Mesenchymal stem cell (in vitro differentiated cells and primary cell): ENCODE measurements around the gene TP53AIP1.
A peak's percentile ranks its signal among the peaks of the same experiment; 100 is the strongest.

ENCODE experiments used
- DNase-seq: peaks from one replicate; pipeline ENCODE4 v3.0.0-alpha.2; 2013
- H2AFZ ChIP-seq: one replicate; pipeline ENCODE4 v1.6.1; 2013; ENCODE audit warnings: low read depth, mild to moderate bottlenecking, control low read depth, inconsistent platforms, low read length, moderate library complexity
- H2AK5ac ChIP-seq: 2 replicates; pipeline ENCODE4 v1.6.1; 2013; ENCODE audit warnings: low read length, moderate library complexity, mild to moderate bottlenecking, inconsistent platforms; ENCODE audit not compliant: severe bottlenecking
- H2BK120ac ChIP-seq: one replicate; pipeline ENCODE4 v1.6.1; 2013; ENCODE audit warnings: low read depth, mild to moderate bottlenecking, inconsistent platforms, low read length, moderate library complexity
- H2BK12ac ChIP-seq, 2 experiments: one replicate each; pipeline ENCODE4 v1.6.1; 2013; ENCODE audit warnings: inconsistent platforms in 2 of 2, low read length in 2 of 2, mild to moderate bottlenecking in 2 of 2, moderate library complexity in 2 of 2, control low read depth in 1 of 2
- H2BK15ac ChIP-seq: one replicate; pipeline ENCODE4 v1.6.1; 2013; ENCODE audit warnings: mild to moderate bottlenecking, low read depth, inconsistent platforms; ENCODE audit not compliant: poor library complexity, severe bottlenecking
- H2BK5ac ChIP-seq: 2 replicates; pipeline ENCODE4 v1.6.1; 2013; ENCODE audit warnings: low read depth, mild to moderate bottlenecking, low read length, control low read depth, inconsistent platforms; ENCODE audit not compliant: poor library complexity, severe bottlenecking
- H3K14ac ChIP-seq, 2 experiments: one replicate each; pipeline ENCODE4 v1.6.1; 2013; ENCODE audit warnings: inconsistent platforms in 2 of 2, low read length in 2 of 2, control low read depth in 1 of 2, mild to moderate bottlenecking in 1 of 2, moderate library complexity in 1 of 2
- H3K18ac ChIP-seq, 2 experiments: one replicate each; pipeline ENCODE4 v1.6.1; 2013; ENCODE audit warnings: inconsistent platforms in 2 of 2, low read length in 2 of 2, control low read depth in 1 of 2, low read depth in 1 of 2, mild to moderate bottlenecking in 1 of 2
- H3K23ac ChIP-seq, 2 experiments: one replicate each; pipeline ENCODE4 v1.6.1; 2013; ENCODE audit warnings: inconsistent platforms in 2 of 2, low read length in 2 of 2, mild to moderate bottlenecking in 2 of 2, moderate library complexity in 2 of 2, control low read depth in 1 of 2
- H3K27ac ChIP-seq: 2 replicates; pipeline ENCODE4 v1.5.1; 2013; ENCODE audit warnings: mild to moderate bottlenecking, moderate library complexity, low read length, control low read depth, inconsistent platforms; ENCODE audit not compliant: poor library complexity, severe bottlenecking
- H3K27me3 ChIP-seq, 2 experiments: 2 replicates each; pipeline versions ENCODE4 v1.6.1 to v1.7.0; 2013; ENCODE audit warnings: low read length in 2 of 2, mild to moderate bottlenecking in 2 of 2, moderate library complexity in 2 of 2, control low read depth in 1 of 2, inconsistent platforms in 1 of 2; ENCODE audit not compliant: control insufficient read depth in 1 of 2, insufficient read depth in 1 of 2
- H3K36me3 ChIP-seq, 2 experiments: 2 replicates each; pipeline versions ENCODE4 v1.6.1 to v1.7.0; 2013; ENCODE audit warnings: low read length in 2 of 2, control low read depth in 1 of 2, inconsistent platforms in 1 of 2, low read depth in 1 of 2, mild to moderate bottlenecking in 1 of 2; ENCODE audit not compliant: insufficient read depth in 2 of 2, control insufficient read depth in 1 of 2
- H3K4ac ChIP-seq, 2 experiments: one replicate each; pipeline ENCODE4 v1.6.1; 2013; ENCODE audit warnings: inconsistent platforms in 2 of 2, low read length in 2 of 2, mild to moderate bottlenecking in 2 of 2, moderate library complexity in 2 of 2, control low read depth in 1 of 2, low read depth in 1 of 2
- H3K4me1 ChIP-seq: 2 replicates; pipeline ENCODE4 v1.6.1; 2013; ENCODE audit warnings: low read depth, low read length, control low read depth; ENCODE audit not compliant: control insufficient read depth, insufficient read depth
- H3K4me2 ChIP-seq: 2 replicates; pipeline ENCODE4 v1.6.1; 2013; ENCODE audit warnings: low read length, mild to moderate bottlenecking, inconsistent platforms; ENCODE audit not compliant: poor library complexity, severe bottlenecking
- H3K4me3 ChIP-seq, 2 experiments: 2 replicates each; pipeline versions ENCODE4 v1.5.1 to v1.7.0; 2013; ENCODE audit warnings: low read length in 2 of 2, mild to moderate bottlenecking in 2 of 2, control low read depth in 1 of 2, low read depth in 1 of 2; ENCODE audit not compliant: insufficient read depth in 1 of 2
- H3K79me1 ChIP-seq: replicated peaks from 2 replicates; pipeline ENCODE4 v1.6.1; 2013; ENCODE audit warnings: mild to moderate bottlenecking, control low read depth, low read length, inconsistent platforms; ENCODE audit not compliant: poor library complexity, severe bottlenecking
- H3K9ac ChIP-seq: 2 replicates; pipeline ENCODE4 v1.7.0; 2013; ENCODE audit warnings: mild to moderate bottlenecking, low read length, moderate library complexity
- H3K9me3 ChIP-seq: 2 replicates; pipeline ENCODE4 v1.7.0; 2013; ENCODE audit warnings: mild to moderate bottlenecking, low read length; ENCODE audit not compliant: control insufficient read depth
- H4K8ac ChIP-seq: one replicate; pipeline ENCODE4 v1.6.1; 2013; ENCODE audit warnings: inconsistent platforms, mild to moderate bottlenecking, low read length, moderate library complexity
- H4K91ac ChIP-seq: one replicate; pipeline ENCODE4 v1.6.1; 2013; ENCODE audit warnings: mild to moderate bottlenecking, low read length, inconsistent platforms
- WGBS: methylation state at CpG from one replicate; pipeline ENCODE4 v1.1.7; 2013; ENCODE audit warnings: mixed read lengths; 5-methylcytosine and 5-hydroxymethylcytosine counted together

Gene TP53AIP1

DNA sequence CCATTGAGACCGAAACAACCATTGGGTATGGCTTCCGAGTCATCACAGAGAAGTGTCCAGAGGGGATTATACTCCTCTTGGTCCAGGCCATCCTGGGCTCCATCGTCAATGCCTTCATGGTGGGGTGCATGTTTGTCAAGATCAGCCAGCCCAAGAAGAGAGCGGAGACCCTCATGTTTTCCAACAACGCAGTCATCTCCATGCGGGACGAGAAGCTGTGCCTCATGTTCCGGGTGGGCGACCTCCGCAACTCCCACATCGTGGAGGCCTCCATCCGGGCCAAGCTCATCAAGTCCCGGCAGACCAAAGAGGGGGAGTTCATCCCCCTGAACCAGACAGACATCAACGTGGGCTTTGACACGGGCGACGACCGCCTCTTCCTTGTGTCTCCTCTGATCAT is 31.0 kb downstream of the TP53AIP1 start:
- 97% methylated on average over 18 of the region's 18 CpGs for WGBS
- Histone ChIP-seq H3K27me3 (peaks cover 31 to 53% of the 10 kb centered on the region in 2 experiments), H3K14ac (no peak overlapping the region), H2BK15ac (no peak overlapping the region), H2BK5ac (no peak overlapping the region), H2AFZ (no peak overlapping the region), H3K36me3 (no peaks in the 10 kb centered on the region), H3K27ac (no peak overlapping the region), H3K4me2 (no peak overlapping the region), H3K4me3 (no peak overlapping the region), H3K18ac (no peak overlapping the region), H3K23ac (no peak overlapping the region), H4K8ac (no peak overlapping the region), H3K9ac (no peak overlapping the region), H3K79me1 (no peaks in the 10 kb centered on the region), H3K9me3 (peaks cover 5% of the 10 kb centered on the region), H2BK12ac (no peak overlapping the region), H2BK120ac (no peak overlapping the region), H2AK5ac (no peak overlapping the region), H3K4ac (no peak overlapping the region), H3K4me1 (peaks cover 2% of the 10 kb centered on the region), H4K91ac (no peak overlapping the region)
- no peak for DNase-seq

DNA sequence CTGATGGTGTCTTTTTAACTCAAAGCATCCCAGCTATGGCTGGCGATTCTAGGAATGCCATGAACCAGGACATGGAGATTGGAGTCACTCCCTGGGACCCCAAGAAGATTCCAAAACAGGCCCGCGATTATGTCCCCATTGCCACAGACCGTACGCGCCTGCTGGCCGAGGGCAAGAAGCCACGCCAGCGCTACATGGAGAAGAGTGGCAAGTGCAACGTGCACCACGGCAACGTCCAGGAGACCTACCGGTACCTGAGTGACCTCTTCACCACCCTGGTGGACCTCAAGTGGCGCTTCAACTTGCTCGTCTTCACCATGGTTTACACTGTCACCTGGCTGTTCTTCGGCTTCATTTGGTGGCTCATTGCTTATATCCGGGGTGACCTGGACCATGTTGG is 31.4 kb downstream of the TP53AIP1 start:
- H3K4me3 ChIP-seq = no peak overlapping the region
- no peak for DNase-seq
- no peak overlapping the region for H3K27ac ChIP-seq
- H3K14ac ChIP-seq = no peak overlapping the region
- H2AK5ac ChIP-seq = no peak overlapping the region
- H3K79me1 ChIP-seq = no peaks in the 10 kb centered on the region
- H3K9ac ChIP-seq = no peak overlapping the region
- H3K4me1 ChIP-seq = peaks cover 2% of the 10 kb centered on the region
- H4K91ac ChIP-seq = no peak overlapping the region
- H2BK120ac ChIP-seq = no peak overlapping the region
- H3K23ac ChIP-seq = no peak overlapping the region
- no peak overlapping the region for H2BK12ac ChIP-seq
- WGBS = 97% methylated on average over 17 of the region's 17 CpGs
- no peak overlapping the region for H2BK15ac ChIP-seq
- peaks cover 28 to 55% of the 10 kb centered on the region in 2 experiments for H3K27me3 ChIP-seq
- H3K4ac ChIP-seq = no peak overlapping the region
- no peak overlapping the region for H4K8ac ChIP-seq
- peaks cover 5% of the 10 kb centered on the region for H3K9me3 ChIP-seq
- no peaks in the 10 kb centered on the region for H3K36me3 ChIP-seq
- no peak overlapping the region for H2AFZ ChIP-seq
- H3K4me2 ChIP-seq = no peak overlapping the region
- no peak overlapping the region for H2BK5ac ChIP-seq
- no peak overlapping the region for H3K18ac ChIP-seq

DNA sequence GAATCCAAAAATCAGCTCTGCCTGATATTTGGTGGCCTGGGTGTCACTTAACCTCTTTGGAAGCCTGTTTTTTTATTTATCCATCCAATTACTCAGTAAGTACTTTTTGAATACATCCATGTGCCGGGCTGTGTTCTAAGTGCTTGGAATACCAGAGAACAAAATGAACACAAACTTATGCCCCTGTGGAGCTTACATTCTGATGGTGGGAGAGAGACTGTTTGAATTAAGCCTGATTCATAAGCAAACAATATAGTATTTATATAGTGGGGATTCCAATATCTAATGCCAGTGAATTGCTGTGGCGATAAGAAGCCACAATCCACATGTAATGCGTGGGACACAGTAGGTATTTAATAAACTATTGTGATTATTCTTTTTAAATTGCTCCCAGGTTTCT is 32.1 kb downstream of the TP53AIP1 start:
- Histone ChIP-seq H2BK120ac (no peak overlapping the region), H4K91ac (no peak overlapping the region), H3K4me3 (no peak overlapping the region), H3K9ac (no peak overlapping the region), H3K9me3 (no peaks in the 10 kb centered on the region), H3K27ac (no peak overlapping the region), H3K14ac (no peak overlapping the region), H3K4me2 (no peak overlapping the region), H3K79me1 (no peaks in the 10 kb centered on the region), H2AFZ (no peak overlapping the region), H3K18ac (no peak overlapping the region), H4K8ac (no peak overlapping the region), H3K27me3 (peaks cover 27 to 58% of the 10 kb centered on the region in 2 experiments), H2BK5ac (no peak overlapping the region), H2BK15ac (no peak overlapping the region), H3K23ac (no peak overlapping the region), H3K36me3 (no peaks in the 10 kb centered on the region), H2AK5ac (no peak overlapping the region), H2BK12ac (no peak overlapping the region), H3K4ac (no peak overlapping the region), H3K4me1 (peaks cover 2% of the 10 kb centered on the region)
- WGBS = 67% methylated on average over 1 of the region's 3 CpGs
- no peak for DNase-seq

DNA sequence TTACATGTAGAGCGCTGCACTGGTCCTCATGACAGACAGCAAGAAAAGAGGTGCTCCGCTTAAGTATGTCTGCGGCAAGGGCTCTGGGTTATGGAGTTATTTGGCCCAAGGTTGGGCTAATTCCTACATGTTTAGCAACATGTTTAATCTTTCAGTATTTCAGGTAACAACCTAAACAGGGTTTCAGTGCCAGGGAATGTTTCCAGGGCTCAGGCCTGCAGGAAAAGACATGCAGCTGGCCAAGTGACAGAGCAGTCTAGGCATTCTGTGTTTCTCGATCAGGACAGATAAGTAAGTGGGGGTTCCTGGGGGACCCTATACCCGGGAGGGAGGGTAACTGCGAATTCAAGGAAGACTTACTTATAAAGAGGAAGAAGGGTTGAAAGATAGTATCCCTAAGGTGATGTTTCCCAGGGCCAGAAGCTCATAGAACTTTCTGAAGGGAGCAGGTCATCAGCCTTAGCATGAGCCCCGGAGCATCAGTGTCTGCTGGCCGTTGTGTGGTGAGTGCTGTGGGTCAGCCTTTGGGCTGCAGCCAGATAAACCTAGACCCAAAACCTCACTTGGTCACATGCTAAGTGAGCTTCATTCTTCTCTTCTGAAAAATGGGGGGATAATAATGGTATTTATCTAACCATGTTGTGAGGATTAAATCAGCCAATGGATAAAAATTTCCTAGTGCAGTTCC is 33.1 kb downstream of the TP53AIP1 start:
- H2AK5ac ChIP-seq = no peak overlapping the region
- no peak overlapping the region for H2BK12ac ChIP-seq
- no peak overlapping the region for H3K4ac ChIP-seq
- H3K18ac ChIP-seq = peak overlapping the region in 1 of 2 experiments; percentile 6
- peaks cover 9% of the 10 kb centered on the region for H3K4me1 ChIP-seq
- no peaks in the 10 kb centered on the region for H3K36me3 ChIP-seq
- no peak overlapping the region for H4K8ac ChIP-seq
- peak overlapping the region; percentile 8 for H2BK120ac ChIP-seq
- DNase-seq = no peak
- H3K23ac ChIP-seq = no peak overlapping the region
- no peak overlapping the region for H2BK15ac ChIP-seq
- no peak overlapping the region for H3K9ac ChIP-seq
- no peak overlapping the region for H3K14ac ChIP-seq
- no peaks in the 10 kb centered on the region for H3K9me3 ChIP-seq
- H4K91ac ChIP-seq = no peak overlapping the region
- no peak overlapping the region for H2AFZ ChIP-seq
- peaks cover 18 to 50% of the 10 kb centered on the region in 2 experiments for H3K27me3 ChIP-seq
- H3K27ac ChIP-seq = no peak overlapping the region
- no peaks in the 10 kb centered on the region for H3K79me1 ChIP-seq
- no peak overlapping the region for H3K4me2 ChIP-seq
- no peak overlapping the region for H2BK5ac ChIP-seq
- WGBS = 96% methylated on average over 5 of the region's 8 CpGs
- H3K4me3 ChIP-seq = no peak overlapping the region
